PC-3 (cell line): ENCODE results near the gene FBXO34.
"Not testable (repeated sequence)": the region's sequence is repeated elsewhere in the genome, so short reads cannot be mapped to it uniquely, and the experiment has no call there.

Experiments used
- CTCF ChIP-seq: fragments of 300-600 bp; sonication (generic); conservative IDR thresholded peaks from 2 replicates; pipeline ENCODE4 v1.5.1; 2017; ENCODE audit warnings: antibody characterized with exemption, low read depth, mild to moderate bottlenecking, low read length
- EZH2 ChIP-seq: fragments of 300-600 bp; sonication (generic); IDR thresholded peaks from one replicate; pipeline ENCODE4 v1.6.1; 2017; ENCODE audit warnings: antibody characterized with exemption, mild to moderate bottlenecking, low read length; ENCODE audit not compliant: unreplicated experiment
- EZH2phosphoT487 ChIP-seq: fragments of 300-600 bp; sonication (generic); IDR thresholded peaks from 2 replicates; pipeline ENCODE4 v1.6.1; 2018; ENCODE audit warnings: mild to moderate bottlenecking, antibody characterized with exemption, low read length, borderline replicate concordance

- not testable (repeated sequence) for TF ChIP-seq CTCF, EZH2phosphoT487, EZH2
Measured at GRCh38 chr14:55312379-55313030, 41.3 kb downstream of the FBXO34 start.
